OCI-LY7 (cell line): ENCODE data around the gene PPP1R9B. TPM values are rescaled to one million over a fixed set of nuclear protein-coding genes. Genes with fewer than 3 reads are reported as not detected.

ENCODE experiments used
- BruUV-seq: library from RNA; stranded (reverse); fragments of 400-500 nt; replicated peaks from 2 replicates; lab custom pipeline; 2021; lab: Mats Ljungman, UMichigan
- CTCF ChIA-PET: fragments of 300-600 bp; sonication (Branson Sonifier 250); formaldehyde crosslinking; loops from one replicate; lab custom pipeline; 2022; ENCODE audit warnings: antibody characterized with exemption; ENCODE audit not compliant: unreplicated experiment; lab: Charles Lee
- POLR2A ChIA-PET: fragments of 300-600 bp; sonication (Branson Sonifier 250); formaldehyde crosslinking; loops from one replicate; lab custom pipeline; 2022; ENCODE audit warnings: antibody characterized with exemption; lab: Charles Lee
- DNase-seq: peaks from one replicate; pipeline ENCODE4 v3.0.0-alpha.2; 2015; ENCODE audit warnings: low spot score
- H2AFZ ChIP-seq: fragments of 200-600 bp; sonication (generic), shearing (Covaris generic); 2 replicates; pipeline ENCODE4 v1.6.1; 2014; ENCODE audit warnings: mild to moderate bottlenecking, antibody characterized with exemption, low read length, moderate library complexity
- H3K27ac ChIP-seq: fragments of 200-600 bp; sonication (generic); 2 replicates; pipeline ENCODE4 v1.5.1; 2014; ENCODE audit warnings: mixed run types, low read depth, mild to moderate bottlenecking, moderate library complexity, low read length, inconsistent platforms; ENCODE audit not compliant: poor library complexity, severe bottlenecking
- H3K36me3 ChIP-seq: fragments of 200-600 bp; sonication (generic); 2 replicates; pipeline ENCODE4 v1.6.1; 2014; ENCODE audit warnings: mild to moderate bottlenecking, antibody characterized with exemption, low read length, moderate library complexity, mixed read lengths; ENCODE audit not compliant: insufficient read depth
- H3K4me1 ChIP-seq: fragments of 200-600 bp; sonication (generic); 2 replicates; pipeline ENCODE4 v1.5.1; 2014; ENCODE audit warnings: mild to moderate bottlenecking, low read length; ENCODE audit not compliant: insufficient read depth, poor library complexity, severe bottlenecking
- H3K4me2 ChIP-seq: fragments of 200-600 bp; sonication (generic); 2 replicates; pipeline ENCODE4 v1.6.1; 2014; ENCODE audit warnings: mild to moderate bottlenecking, low read length
- H3K4me3 ChIP-seq: fragments of 200-600 bp; sonication (generic); 2 replicates; pipeline ENCODE4 v1.5.1; 2014; ENCODE audit warnings: mild to moderate bottlenecking, low read depth, low read length; ENCODE audit not compliant: poor library complexity, severe bottlenecking
- H3K79me2 ChIP-seq: fragments of 200-600 bp; sonication (generic); 2 replicates; pipeline ENCODE4 v1.6.1; 2016; ENCODE audit warnings: low read depth, mild to moderate bottlenecking, low read length, moderate library complexity, mixed read lengths; ENCODE audit not compliant: insufficient read depth
- H3K9me2 ChIP-seq: fragments of 200-600 bp; sonication (generic); 2 replicates; pipeline ENCODE4 v1.6.1; 2016; ENCODE audit warnings: mild to moderate bottlenecking, low read length, mixed read lengths; ENCODE audit not compliant: insufficient read depth
- H3K9me3 ChIP-seq: fragments of 200-600 bp; sonication (generic); 2 replicates; pipeline ENCODE4 v1.6.1; 2014; ENCODE audit warnings: mild to moderate bottlenecking, mixed run types, low read length, mixed read lengths
- H4K20me1 ChIP-seq: fragments of 200-600 bp; sonication (generic); 2 replicates; pipeline ENCODE4 v1.6.1; 2014; ENCODE audit warnings: mild to moderate bottlenecking, antibody characterized with exemption, low read length, moderate library complexity, mixed read lengths; ENCODE audit not compliant: insufficient read depth
- CTCF ChIP-seq: fragments of 200-600 bp; sonication (generic); conservative IDR thresholded peaks from 2 replicates; pipeline ENCODE4 v1.5.1; 2014; ENCODE audit warnings: mild to moderate bottlenecking, antibody characterized with exemption, low read length, moderate library complexity, mixed read lengths
- EZH2phosphoT487 ChIP-seq: fragments of 200-600 bp; sonication (generic); IDR thresholded peaks from 2 replicates; pipeline ENCODE4 v1.6.1; 2018; ENCODE audit warnings: low read depth, borderline replicate concordance, mild to moderate bottlenecking, mixed run types, antibody characterized with exemption, low read length, moderate library complexity, mixed read lengths
- intact Hi-C: fragments of 100-400 bp; cut with micrococcal nuclease; formaldehyde crosslinking; loops from one replicate; pipeline ENCODE4 v1.10.0; 2022; ENCODE audit not compliant: unreplicated experiment
- total RNA-seq, 2 experiments: library from RNA; depleted of rRNA in 1 of 2; stranded (reverse); fragments of >200 nt in 1 of 2; shearing (Covaris generic) in 1 of 2; gene quantifications; 2 replicates each; pipeline ENCODE4 v1.2.3, GENCODE V29; 2014 to 2022

PPP1R9B gene
- total RNA-seq, 2 experiments from 2014 or later = 45.3 to 87.0 TPM

- Histone ChIP-seq H4K20me1 (no peaks in the 10 kb centered on the region), H3K27ac (no peak overlapping the region), H3K9me3 (no peaks in the 10 kb centered on the region), H3K4me2 (no peak overlapping the region), H2AFZ (no peak overlapping the region), H3K79me2 (no peaks in the 10 kb centered on the region), H3K9me2 (no peaks in the 10 kb centered on the region), H3K36me3 (peaks cover 60% of the 10 kb centered on the region), H3K4me1 (peaks cover 6% of the 10 kb centered on the region), H3K4me3 (no peak overlapping the region)
- TF ChIP-seq EZH2phosphoT487 = no peak
- TF ChIP-seq CTCF = no peak
- ChIA-PET CTCF (no interaction called here), POLR2A (no interaction called here)
- intact Hi-C loops = no loop called here
- no TSS peak for BruUV-seq
- DNase-seq = no peak
Measured at GRCh38 chr17:50133028-50133768, 17.3 kb downstream of the PPP1R9B start.

GRCh38 chr17:50132104-50132794 is 18.2 kb downstream of the PPP1R9B start:
- Histone ChIP-seq H3K4me3 (no peak overlapping the region), H3K9me3 (no peaks in the 10 kb centered on the region), H2AFZ (no peak overlapping the region), H3K4me2 (no peak overlapping the region), H3K36me3 (peaks cover 51% of the 10 kb centered on the region), H3K9me2 (no peaks in the 10 kb centered on the region), H3K4me1 (peaks cover 11% of the 10 kb centered on the region), H3K27ac (no peak overlapping the region), H4K20me1 (no peaks in the 10 kb centered on the region), H3K79me2 (no peaks in the 10 kb centered on the region)
- intact Hi-C loops = no loop called here
- CTCF ChIA-PET = no interaction called here
- no TSS peak for BruUV-seq
- DNase-seq = no peak
- TF ChIP-seq EZH2phosphoT487 (no peak), CTCF (no peak)
- POLR2A ChIA-PET = no interaction called here
